Mesendoderm (in vitro differentiated cells): ENCODE results near the gene SEC14L5.

Experiments used
- DNase-seq: peaks from one replicate; pipeline ENCODE4 v3.0.0; 2013
- H2AK5ac ChIP-seq: 2 replicates; pipeline ENCODE4 v1.6.1; 2013; ENCODE audit warnings: low read length, inconsistent platforms
- H2BK120ac ChIP-seq: 2 replicates; pipeline ENCODE4 v1.6.1; 2013; ENCODE audit warnings: low read depth, mild to moderate bottlenecking, low read length, moderate library complexity, mixed read lengths
- H2BK15ac ChIP-seq: replicated peaks from 2 replicates; pipeline ENCODE4 v1.6.1; 2013; ENCODE audit warnings: low read depth, mild to moderate bottlenecking, moderate library complexity
- H2BK5ac ChIP-seq: 2 replicates; pipeline ENCODE4 v1.6.1; 2013; ENCODE audit warnings: low read length, inconsistent platforms
- H3K18ac ChIP-seq: 2 replicates; pipeline ENCODE4 v1.6.1; 2013; ENCODE audit warnings: mild to moderate bottlenecking, low read length, mixed read lengths
- H3K23ac ChIP-seq: one replicate; pipeline ENCODE4 v1.6.1; 2013; ENCODE audit warnings: low read length
- H3K27ac ChIP-seq: 2 replicates; pipeline ENCODE4 v1.5.1; 2013; ENCODE audit warnings: low read depth, mild to moderate bottlenecking, inconsistent platforms, low read length, moderate library complexity
- H3K27me3 ChIP-seq: 2 replicates; pipeline ENCODE4 v1.6.1; 2013; ENCODE audit warnings: low read length, control low read depth, mild to moderate bottlenecking, inconsistent platforms; ENCODE audit not compliant: insufficient read depth, poor library complexity
- H3K36me3 ChIP-seq: 2 replicates; pipeline ENCODE4 v1.6.1; 2013; ENCODE audit warnings: low read length, inconsistent platforms; ENCODE audit not compliant: control insufficient read depth, insufficient read depth
- H3K4ac ChIP-seq: one replicate; pipeline ENCODE4 v1.6.1; 2013; ENCODE audit warnings: low read depth, mild to moderate bottlenecking, low read length, moderate library complexity
- H3K4me1 ChIP-seq: 2 replicates; pipeline ENCODE4 v1.6.1; 2013; ENCODE audit warnings: low read depth, low read length, inconsistent platforms; ENCODE audit not compliant: control insufficient read depth
- H3K4me2 ChIP-seq: 2 replicates; pipeline ENCODE4 v1.6.1; 2013; ENCODE audit warnings: low read length
- H3K4me3 ChIP-seq: 2 replicates; pipeline ENCODE4 v1.5.1; 2013; ENCODE audit warnings: mild to moderate bottlenecking, low read length
- H3K56ac ChIP-seq: one replicate; pipeline ENCODE4 v1.6.1; 2013; ENCODE audit warnings: low read length
- H3K79me1 ChIP-seq: 2 replicates; pipeline ENCODE4 v1.6.1; 2013; ENCODE audit warnings: low read length, inconsistent platforms
- H3K79me2 ChIP-seq: 2 replicates; pipeline ENCODE4 v1.6.1; 2013; ENCODE audit warnings: mild to moderate bottlenecking, low read length; ENCODE audit not compliant: control insufficient read depth, insufficient read depth
- H3K9ac ChIP-seq: 2 replicates; pipeline ENCODE4 v1.6.1; 2013; ENCODE audit warnings: low read length, inconsistent platforms
- H4K5ac ChIP-seq: one replicate; pipeline ENCODE4 v1.6.1; 2013; ENCODE audit warnings: low read length
- H4K8ac ChIP-seq: one replicate; pipeline ENCODE4 v1.6.1; 2013; ENCODE audit warnings: low read depth, mild to moderate bottlenecking, control low read depth, low read length, moderate library complexity
- WGBS: extraction: QIAGEN DNeasy Blood & Tissue Kit; methylation state at CpG from one replicate; pipeline ENCODE4 v1.1.7; 2013; ENCODE audit warnings: low lambda C conversion rate, missing lambda C conversion rate; ENCODE audit not compliant: insufficient coverage; ENCODE audit errors: extremely low coverage; 5-methylcytosine and 5-hydroxymethylcytosine counted together

The SEC14L5 gene

DNA sequence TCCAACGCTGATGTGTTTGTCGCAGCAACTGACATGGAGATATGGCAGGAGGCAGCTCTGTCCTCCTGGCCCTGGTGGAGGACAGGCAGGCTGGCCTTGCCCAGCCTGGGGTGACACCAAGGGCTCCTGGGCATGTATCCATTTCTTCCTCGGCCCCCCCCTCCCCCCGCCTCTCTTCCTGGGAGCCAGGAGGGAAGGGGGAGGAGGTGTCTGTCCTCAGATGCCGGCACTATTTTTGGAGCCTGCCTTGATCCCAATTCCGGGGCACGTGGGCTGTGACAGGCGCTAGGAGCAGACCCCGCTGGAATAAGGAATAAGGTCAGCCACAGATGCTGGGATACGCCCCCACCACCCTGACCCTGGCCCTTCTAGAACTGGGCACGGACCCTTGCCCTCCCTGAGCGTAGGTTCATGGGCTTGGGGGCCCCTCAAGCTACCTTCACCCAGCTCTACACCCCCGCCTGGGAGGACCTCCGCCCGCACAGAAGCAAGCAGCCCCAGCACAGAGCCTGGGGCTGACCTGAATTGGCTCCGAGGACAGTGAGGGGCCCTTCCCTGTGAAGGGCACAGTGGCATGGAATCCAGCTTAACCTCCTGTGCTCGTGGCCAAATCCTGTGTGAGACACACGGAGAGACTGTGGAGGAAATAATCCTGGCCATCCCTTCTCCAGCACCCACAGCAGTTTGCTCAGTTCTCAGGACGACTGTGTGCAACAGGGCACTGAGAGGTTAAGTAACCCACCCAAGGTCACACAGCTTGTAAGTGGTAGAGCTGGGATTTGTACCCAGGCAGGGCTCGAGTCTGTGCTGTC is 24.1 kb downstream of the SEC14L5 start:
- Histone ChIP-seq H2BK5ac (no peak overlapping the region), H3K18ac (no peak overlapping the region), H3K36me3 (no peaks in the 10 kb centered on the region), H2BK120ac (no peak overlapping the region), H3K23ac (no peak overlapping the region), H3K4me2 (no peak overlapping the region), H3K56ac (no peak overlapping the region), H3K27me3 (peaks cover 4% of the 10 kb centered on the region), H3K4me1 (no peaks in the 10 kb centered on the region), H3K27ac (no peak overlapping the region), H3K4me3 (no peak overlapping the region), H4K5ac (no peak overlapping the region), H3K79me1 (no peaks in the 10 kb centered on the region), H3K4ac (no peak overlapping the region), H2AK5ac (no peak overlapping the region), H4K8ac (no peak overlapping the region), H3K9ac (no peak overlapping the region), H3K79me2 (no peaks in the 10 kb centered on the region), H2BK15ac (no peak overlapping the region)
- no peak for DNase-seq
- WGBS = no CpG with 5 or more reads among the region's 20 CpGs

DNA sequence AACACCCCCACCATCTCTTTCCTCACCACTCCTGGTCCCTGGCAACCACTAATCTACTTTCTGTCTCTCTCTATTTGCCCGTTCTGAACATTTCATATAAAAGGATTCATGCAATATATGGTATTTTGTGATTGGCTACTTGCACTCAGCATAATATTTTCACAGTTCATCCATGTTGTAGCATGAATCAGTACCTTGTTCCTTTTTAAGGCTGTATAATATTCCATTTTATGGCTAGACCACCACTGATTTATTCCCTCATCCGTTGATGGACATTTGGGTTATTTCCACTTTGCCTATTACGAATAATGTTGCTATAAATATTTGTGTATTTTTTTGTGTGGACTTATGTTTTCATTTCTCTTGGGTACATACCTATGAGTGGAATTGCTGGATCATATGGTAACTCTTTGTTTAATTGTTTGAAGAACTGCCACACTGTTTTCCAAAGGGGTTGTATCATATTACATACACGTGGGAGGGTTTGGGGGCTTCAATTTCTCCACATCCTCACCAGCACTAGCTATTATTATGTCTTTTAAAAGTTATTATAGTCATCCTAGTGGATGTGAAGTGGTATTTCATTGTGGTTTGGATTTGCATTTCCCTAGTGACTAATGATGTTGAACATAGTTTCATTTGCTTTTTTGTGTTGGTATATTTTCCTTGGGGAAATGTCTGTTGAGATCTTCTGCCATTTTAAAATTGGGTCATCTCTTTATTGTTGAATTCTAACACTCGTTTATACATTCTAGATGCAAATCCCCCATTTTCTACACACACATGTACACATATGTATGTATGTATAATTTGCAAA is 26.3 kb downstream of the SEC14L5 start:
- no peaks in the 10 kb centered on the region for H3K36me3 ChIP-seq
- no peak overlapping the region for H3K4ac ChIP-seq
- H3K4me1 ChIP-seq = no peaks in the 10 kb centered on the region
- no peak overlapping the region for H4K8ac ChIP-seq
- H3K79me1 ChIP-seq = no peaks in the 10 kb centered on the region
- no peak overlapping the region for H3K56ac ChIP-seq
- H3K27me3 ChIP-seq = peaks cover 6% of the 10 kb centered on the region
- no peak overlapping the region for H2AK5ac ChIP-seq
- WGBS = no CpG with 5 or more reads among the region's 5 CpGs
- no peak overlapping the region for H4K5ac ChIP-seq
- no peak overlapping the region for H3K4me2 ChIP-seq
- H3K4me3 ChIP-seq = no peak overlapping the region
- H3K79me2 ChIP-seq = no peaks in the 10 kb centered on the region
- no peak overlapping the region for H3K18ac ChIP-seq
- no peak for DNase-seq
- H3K9ac ChIP-seq = no peak overlapping the region
- H3K23ac ChIP-seq = no peak overlapping the region
- H2BK15ac ChIP-seq = no peak overlapping the region
- H3K27ac ChIP-seq = no peak overlapping the region
- H2BK5ac ChIP-seq = no peak overlapping the region
- H2BK120ac ChIP-seq = no peak overlapping the region

DNA sequence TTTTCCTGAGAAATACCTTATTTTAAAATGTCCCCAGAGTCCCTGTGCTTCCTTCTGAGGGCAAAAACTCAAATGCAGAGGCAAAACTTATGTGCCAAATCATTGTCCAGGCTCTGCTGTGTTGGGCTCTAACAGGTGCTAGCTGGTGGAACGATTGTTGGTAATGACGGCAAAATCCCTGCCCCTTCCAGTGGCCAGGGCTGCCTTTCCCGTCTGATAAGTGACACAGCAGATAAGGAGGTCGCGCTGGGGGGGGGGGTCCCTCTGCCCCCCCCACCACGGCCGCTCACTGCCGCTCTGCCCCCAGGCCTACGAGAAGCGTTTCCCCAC is 29.1 kb downstream of the SEC14L5 start:
- no peaks in the 10 kb centered on the region for H3K79me2 ChIP-seq
- H3K36me3 ChIP-seq = no peaks in the 10 kb centered on the region
- H4K5ac ChIP-seq = no peak overlapping the region
- H2BK15ac ChIP-seq = no peak overlapping the region
- no CpG with 5 or more reads among the region's 10 CpGs for WGBS
- peak overlapping the region; percentile 70 for H3K56ac ChIP-seq
- H3K27me3 ChIP-seq = peaks cover 6% of the 10 kb centered on the region
- H3K4ac ChIP-seq = no peak overlapping the region
- no peaks in the 10 kb centered on the region for H3K4me1 ChIP-seq
- H3K79me1 ChIP-seq = no peaks in the 10 kb centered on the region
- H3K4me3 ChIP-seq = no peak overlapping the region
- no peak overlapping the region for H3K23ac ChIP-seq
- no peak overlapping the region for H3K9ac ChIP-seq
- H4K8ac ChIP-seq = no peak overlapping the region
- H2AK5ac ChIP-seq = no peak overlapping the region
- no peak overlapping the region for H3K27ac ChIP-seq
- no peak overlapping the region for H2BK120ac ChIP-seq
- no peak for DNase-seq
- H3K18ac ChIP-seq = no peak overlapping the region
- H2BK5ac ChIP-seq = no peak overlapping the region
- peak overlapping the region; percentile 20 for H3K4me2 ChIP-seq

DNA sequence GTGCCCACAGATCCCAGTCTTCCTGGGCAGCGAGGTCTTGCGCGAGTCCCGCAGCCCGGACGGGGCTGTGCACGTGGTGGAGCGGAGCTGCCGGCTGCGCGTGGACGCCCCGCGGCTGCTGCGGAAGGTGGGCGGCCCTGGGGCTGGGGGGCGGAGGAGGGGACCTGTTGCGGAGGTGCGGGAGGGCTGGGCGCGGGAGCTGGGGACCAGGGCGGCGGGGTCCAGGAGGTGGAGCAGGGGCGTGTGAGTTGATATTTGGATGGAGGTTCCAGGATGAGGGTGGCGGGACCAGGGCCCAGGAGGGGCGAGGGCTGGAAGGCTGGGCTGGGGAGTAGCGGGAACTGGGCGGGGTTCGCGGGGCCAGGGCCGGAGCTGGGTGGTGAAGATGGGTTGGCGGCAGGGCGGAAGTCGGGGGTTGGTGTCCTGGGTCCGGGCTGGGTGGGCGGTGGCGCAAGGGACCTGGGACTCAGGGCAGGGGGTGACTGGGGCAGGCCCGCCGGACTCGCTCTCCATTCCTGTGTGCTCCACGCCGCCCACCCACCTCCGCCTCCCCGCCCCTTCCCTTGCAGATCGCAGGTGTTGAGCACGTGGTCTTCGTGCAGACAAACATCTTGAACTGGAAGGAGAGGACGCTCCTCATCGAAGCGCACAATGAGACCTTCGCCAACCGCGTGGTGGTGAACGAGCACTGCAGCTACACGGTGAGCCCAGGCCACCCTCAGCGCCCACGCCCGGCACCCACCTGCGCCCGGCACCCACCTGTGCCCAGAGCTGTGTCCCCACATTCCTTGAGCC is 29.6 kb downstream of the SEC14L5 start:
- peaks cover 6% of the 10 kb centered on the region for H3K27me3 ChIP-seq

DNA sequence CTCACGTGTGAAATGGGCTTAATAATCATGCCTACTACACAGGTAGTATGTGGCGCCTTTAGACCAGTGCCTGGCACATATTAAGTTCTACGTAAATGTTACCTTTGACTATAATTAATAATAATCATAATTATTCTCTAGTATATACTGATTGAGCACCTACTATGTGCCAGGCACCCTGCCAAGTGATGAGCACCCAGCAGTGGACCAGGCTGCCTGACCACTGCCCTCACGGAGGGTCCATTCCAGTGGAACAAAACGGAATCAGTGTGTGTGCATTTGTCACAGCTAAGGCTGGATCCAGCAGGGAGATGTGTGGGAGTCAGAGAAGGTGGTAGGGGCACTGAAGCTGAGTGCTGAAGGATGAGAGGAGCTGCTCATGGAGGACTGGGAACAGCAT is 30.5 kb downstream of the SEC14L5 start:
- no CpG with 5 or more reads among the region's 5 CpGs for WGBS
- no peak for DNase-seq
- no peak overlapping the region for H3K9ac ChIP-seq
- H2AK5ac ChIP-seq = no peak overlapping the region
- H3K4me2 ChIP-seq = no peak overlapping the region
- H2BK120ac ChIP-seq = no peak overlapping the region
- no peak overlapping the region for H3K27ac ChIP-seq
- H3K56ac ChIP-seq = no peak overlapping the region
- no peaks in the 10 kb centered on the region for H3K79me1 ChIP-seq
- H4K5ac ChIP-seq = no peak overlapping the region
- H2BK15ac ChIP-seq = no peak overlapping the region
- H3K23ac ChIP-seq = no peak overlapping the region
- H4K8ac ChIP-seq = no peak overlapping the region
- H3K18ac ChIP-seq = no peak overlapping the region
- no peak overlapping the region for H2BK5ac ChIP-seq
- H3K4me1 ChIP-seq = no peaks in the 10 kb centered on the region
- peaks cover 6% of the 10 kb centered on the region for H3K27me3 ChIP-seq
- H3K36me3 ChIP-seq = no peaks in the 10 kb centered on the region
- no peaks in the 10 kb centered on the region for H3K79me2 ChIP-seq
- H3K4ac ChIP-seq = no peak overlapping the region
- no peak overlapping the region for H3K4me3 ChIP-seq

More for the DNA sequence above, 29.6 kb downstream of the SEC14L5 start:
- Histone ChIP-seq H3K23ac (no peak overlapping the region), H4K5ac (no peak overlapping the region), H3K79me1 (no peaks in the 10 kb centered on the region), H2BK5ac (no peak overlapping the region), H2BK120ac (no peak overlapping the region), H3K4me2 (peak overlapping the region; percentile 20), H4K8ac (no peak overlapping the region), H3K4ac (no peak overlapping the region), H3K36me3 (no peaks in the 10 kb centered on the region), H2BK15ac (no peak overlapping the region), H3K4me1 (no peaks in the 10 kb centered on the region), H3K18ac (no peak overlapping the region), H2AK5ac (no peak overlapping the region), H3K56ac (peak overlapping the region; percentile 70), H3K4me3 (no peak overlapping the region), H3K9ac (no peak overlapping the region), H3K27ac (no peak overlapping the region), H3K79me2 (no peaks in the 10 kb centered on the region)
- DNase-seq = peak; percentile 16
- WGBS = no CpG with 5 or more reads among the region's 60 CpGs
